BE2C (cell line): ENCODE measurements around the gene NAA10.
A peak's percentile ranks its signal among the peaks of the same experiment; 100 is the strongest.

Experiments
- DNase-seq: peaks from one replicate; pipeline ENCODE4 v3.0.0-alpha.2; 2020
- H3K27me3 ChIP-seq: fragments of 250-450 bp; sonication (Bioruptor Pico); 2 replicates; pipeline ENCODE4 v1.5.1; 2020; ENCODE audit warnings: mild to moderate bottlenecking
- H3K36me3 ChIP-seq: fragments of 250-450 bp; sonication (Bioruptor Pico); 2 replicates; pipeline ENCODE4 v1.5.1; 2020; ENCODE audit warnings: mild to moderate bottlenecking
- H3K4me1 ChIP-seq: fragments of 250-450 bp; sonication (Bioruptor Pico); 2 replicates; pipeline ENCODE4 v1.5.1; 2020
- H3K4me3 ChIP-seq: 2 replicates; pipeline ENCODE4 v1.5.1; 2011; ENCODE audit warnings: low read depth, low read length
- H3K9me3 ChIP-seq: fragments of 250-450 bp; sonication (Bioruptor Pico); 2 replicates; pipeline ENCODE4 v1.5.1; 2020
- CTCF ChIP-seq: IDR thresholded peaks from 2 replicates; pipeline ENCODE4 v1.5.1; 2012; ENCODE audit warnings: mild to moderate bottlenecking, low read depth, low read length

The NAA10 gene

GRCh38 chrX:153921070-153921469 lies 13.8 kb downstream of the NAA10 start:
- H3K36me3 ChIP-seq, result no peaks in the 10 kb centered on the region
- peak overlapping the region; percentile 45 for H3K4me3 ChIP-seq
- TF ChIP-seq CTCF, result no peak
- DNase-seq, result no peak
- peaks cover 30% of the 10 kb centered on the region for H3K4me1 ChIP-seq
- H3K27me3 ChIP-seq, result no peaks in the 10 kb centered on the region
- no peaks in the 10 kb centered on the region for H3K9me3 ChIP-seq

DNA sequence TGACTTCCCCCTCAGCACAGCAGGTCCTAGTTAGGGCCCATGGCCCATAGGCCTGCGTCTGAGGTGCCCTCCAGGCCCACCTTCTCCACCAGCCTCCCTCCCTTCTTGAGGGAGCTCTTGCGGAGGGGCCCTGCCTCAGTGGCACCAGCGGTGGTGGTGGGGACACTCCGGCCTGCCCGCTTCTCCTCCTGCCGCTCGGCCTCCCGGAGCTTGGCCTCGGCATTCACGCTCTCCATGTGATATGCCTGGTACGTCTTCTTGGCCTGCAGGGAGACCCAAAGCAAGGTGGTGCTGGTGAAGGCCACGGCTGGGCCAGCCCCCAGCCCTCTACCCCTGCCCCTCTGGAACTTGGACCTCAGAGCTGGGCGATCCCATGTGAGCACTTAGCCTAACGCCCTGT lies 14.3 kb downstream of the NAA10 start:
- Histone ChIP-seq H3K36me3 (no peaks in the 10 kb centered on the region), H3K4me1 (peaks cover 30% of the 10 kb centered on the region), H3K4me3 (no peak overlapping the region), H3K27me3 (no peaks in the 10 kb centered on the region), H3K9me3 (no peaks in the 10 kb centered on the region)
- DNase-seq, result no peak
- TF ChIP-seq CTCF, result no peak

- Histone ChIP-seq H3K27me3 (no peaks in the 10 kb centered on the region), H3K4me3 (no peak overlapping the region), H3K9me3 (no peaks in the 10 kb centered on the region), H3K36me3 (no peaks in the 10 kb centered on the region), H3K4me1 (peaks cover 26% of the 10 kb centered on the region)
- no peak for TF ChIP-seq CTCF
- DNase-seq, result no peak
Measured at GRCh38 chrX:153919281-153919680, 15.6 kb downstream of the NAA10 start.

- no peaks in the 10 kb centered on the region for H3K27me3 ChIP-seq
- no peak overlapping the region for H3K4me3 ChIP-seq
- H3K36me3 ChIP-seq, result no peaks in the 10 kb centered on the region
- no peaks in the 10 kb centered on the region for H3K9me3 ChIP-seq
- peaks cover 16% of the 10 kb centered on the region for H3K4me1 ChIP-seq
- DNase-seq, result no peak
- no peak for TF ChIP-seq CTCF
Measured at GRCh38 chrX:153917869-153918268, 17.0 kb downstream of the NAA10 start.

DNA sequence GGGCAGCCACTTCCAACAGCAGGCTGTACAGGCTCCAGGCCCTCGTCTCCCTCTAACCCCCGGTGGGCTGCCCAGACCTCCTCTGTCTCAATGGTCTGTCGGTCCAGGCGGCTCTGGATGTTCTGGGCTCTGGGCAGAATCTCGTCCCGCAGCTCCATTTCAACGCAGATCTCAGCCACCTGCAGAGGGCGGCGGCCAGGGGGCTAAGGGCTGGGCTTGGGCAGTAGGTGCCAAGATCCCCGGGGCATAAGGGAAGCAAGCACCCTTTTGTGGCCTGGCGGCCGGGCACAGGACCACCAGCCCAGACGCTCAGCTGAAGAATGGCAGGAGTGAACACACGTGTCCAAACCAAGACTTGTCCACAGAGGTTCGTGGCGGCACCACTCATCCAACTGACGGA lies 21.1 kb downstream of the NAA10 start:
- TF ChIP-seq CTCF, result no peak
- peaks cover 6% of the 10 kb centered on the region for H3K4me1 ChIP-seq
- no peaks in the 10 kb centered on the region for H3K36me3 ChIP-seq
- no peak overlapping the region for H3K4me3 ChIP-seq
- no peaks in the 10 kb centered on the region for H3K27me3 ChIP-seq
- no peak for DNase-seq
- H3K9me3 ChIP-seq, result no peaks in the 10 kb centered on the region

- H3K36me3 ChIP-seq, result no peaks in the 10 kb centered on the region
- H3K4me3 ChIP-seq, result no peak overlapping the region
- TF ChIP-seq CTCF, result no peak
- no peaks in the 10 kb centered on the region for H3K27me3 ChIP-seq
- DNase-seq, result no peak
- H3K4me1 ChIP-seq, result peaks cover 7% of the 10 kb centered on the region
- H3K9me3 ChIP-seq, result no peaks in the 10 kb centered on the region
Measured at GRCh38 chrX:153913211-153913610, 21.6 kb downstream of the NAA10 start.
